Epithelial cell of esophagus (primary cell): ENCODE results near the gene ITPKB.
A peak's percentile ranks its signal among the peaks of the same experiment; 100 is the strongest.

Experiments used
- DNase-seq: peaks from one replicate; pipeline ENCODE4 v3.0.0; 2010; ENCODE audit warnings: low read depth
- H3K4me3 ChIP-seq: 2 replicates; pipeline ENCODE4 v1.5.1; 2011; ENCODE audit warnings: mild to moderate bottlenecking, low read length, control low read depth
- CTCF ChIP-seq: IDR thresholded peaks from 2 replicates; pipeline ENCODE4 v1.5.1; 2011; ENCODE audit warnings: low read depth, mild to moderate bottlenecking, low read length, control low read depth, inconsistent platforms; ENCODE audit not compliant: insufficient read depth; ENCODE audit errors: missing control alignments

ITPKB gene

GRCh38 chr1:226676381-226676780 is 62.7 kb downstream of the ITPKB start:
- TF ChIP-seq CTCF: no peak
- H3K4me3 ChIP-seq: no peak overlapping the region
- no peak for DNase-seq

- H3K4me3 ChIP-seq: no peak overlapping the region
- no peak for DNase-seq
- TF ChIP-seq CTCF: no peak
Measured at GRCh38 chr1:226675715-226676357, 63.2 kb downstream of the ITPKB start.

GRCh38 chr1:226674892-226675714 is 64.0 kb downstream of the ITPKB start:
- TF ChIP-seq CTCF: no peak
- no peak overlapping the region for H3K4me3 ChIP-seq
- DNase-seq: no peak

- TF ChIP-seq CTCF: no peak
- H3K4me3 ChIP-seq: no peak overlapping the region
- DNase-seq: peak; percentile 17
Measured at GRCh38 chr1:226672339-226672762, 66.7 kb downstream of the ITPKB start.

GRCh38 chr1:226671277-226671676 is 67.8 kb downstream of the ITPKB start:
- TF ChIP-seq CTCF: no peak
- no peak overlapping the region for H3K4me3 ChIP-seq
- no peak for DNase-seq

GRCh38 chr1:226670073-226670472 is 69.0 kb downstream of the ITPKB start:
- no peak overlapping the region for H3K4me3 ChIP-seq
- DNase-seq: no peak
- TF ChIP-seq CTCF: no peak
